SK-N-SH (cell line): ENCODE data around the gene ATM. TPM values are rescaled to one million over a fixed set of nuclear protein-coding genes. Genes with fewer than 3 reads are reported as not detected.

Experiments used
- CTCF ChIA-PET: fragments of 300-600, 350-600 bp; formaldehyde crosslinking; extraction: SDS; loops from one replicate; lab custom pipeline; 2021; lab: Yijun Ruan, JAX
- POLR2A ChIA-PET: fragments of 350-600 bp; sonication (Branson Sonifier 250); formaldehyde crosslinking; extraction: SDS; loops from one replicate; lab custom pipeline; 2020; ENCODE audit warnings: antibody characterized with exemption, inconsistent platforms; lab: Yijun Ruan, JAX
- DNase-seq: peaks from one replicate; pipeline ENCODE4 v3.0.0; 2012
- H2AFZ ChIP-seq: fragments of 200-600 bp; sonication (generic); 2 replicates; pipeline ENCODE4 v1.8.1; 2016; ENCODE audit warnings: antibody characterized with exemption, mild to moderate bottlenecking, low read depth
- H3F3A ChIP-seq: fragments of 200-600 bp; sonication (generic); replicated peaks from 2 replicates; pipeline ENCODE3; 2016; ENCODE audit warnings: antibody characterized with exemption, mild to moderate bottlenecking; ENCODE audit not compliant: insufficient read depth
- H3K27ac ChIP-seq, 2 experiments: fragments of 200-500 bp in 1 of 2; fragments of 200-600 bp in 1 of 2; sonication (Bioruptor generic) in 1 of 2; sonication (generic), shearing (Covaris generic) in 1 of 2; 2 replicates each; pipeline versions ENCODE4 v1.5.1 to v1.6.1; 2014 to 2016; ENCODE audit warnings: low read depth in 2 of 2, inconsistent platforms in 1 of 2, low read length in 1 of 2, mild to moderate bottlenecking in 1 of 2, mixed read lengths in 1 of 2
- H3K27me3 ChIP-seq: fragments of 200-600 bp; sonication (generic), shearing (Covaris generic); 2 replicates; pipeline ENCODE4 v1.6.1; 2016; ENCODE audit warnings: mixed run types; ENCODE audit not compliant: insufficient read depth
- H3K36me3 ChIP-seq, 2 experiments: fragments of 200-500 bp in 1 of 2; fragments of 200-600 bp in 1 of 2; sonication (Bioruptor generic) in 1 of 2; sonication (generic) in 1 of 2; replicated peaks in 1 of 2; 2 replicates each; pipeline versions ENCODE3 to v1.5.1; 2014 to 2016; ENCODE audit warnings: low read length in 1 of 2, mild to moderate bottlenecking in 1 of 2; ENCODE audit not compliant: insufficient read depth in 2 of 2, control insufficient read depth in 1 of 2
- H3K4me1 ChIP-seq, 2 experiments: fragments of 200-500 bp in 1 of 2; fragments of 200-600 bp in 1 of 2; sonication (Bioruptor generic) in 1 of 2; sonication (generic), shearing (Covaris generic) in 1 of 2; 2 replicates each; pipeline versions ENCODE4 v1.5.1 to v1.6.1; 2014 to 2016; ENCODE audit warnings: low read depth in 1 of 2, low read length in 1 of 2, mixed run types in 1 of 2; ENCODE audit not compliant: insufficient read depth in 2 of 2, control insufficient read depth in 1 of 2
- H3K4me2 ChIP-seq: fragments of 200-600 bp; sonication (generic), shearing (Covaris generic); 2 replicates; pipeline ENCODE4 v1.6.1; 2017; ENCODE audit warnings: mixed run types
- H3K4me3 ChIP-seq, 2 experiments: fragments of 200-500 bp in 1 of 2; fragments of 200-600 bp in 1 of 2; sonication (Bioruptor generic) in 1 of 2; sonication (generic), shearing (Covaris generic) in 1 of 2; 2 replicates each; pipeline versions ENCODE4 v1.5.1 to v1.8.1; 2014 to 2016; ENCODE audit warnings: low read depth in 2 of 2, inconsistent platforms in 1 of 2, low read length in 1 of 2, mild to moderate bottlenecking in 1 of 2, mixed read lengths in 1 of 2, moderate library complexity in 1 of 2
- H3K79me2 ChIP-seq: fragments of 200-600 bp; sonication (generic); 2 replicates; pipeline ENCODE4 v1.8.1; 2017; ENCODE audit warnings: mild to moderate bottlenecking; ENCODE audit not compliant: insufficient read depth
- H3K9ac ChIP-seq: fragments of 200-600 bp; sonication (generic); 2 replicates; pipeline ENCODE4 v1.6.1; 2017; ENCODE audit warnings: mixed run types
- H3K9me2 ChIP-seq: fragments of 200-600 bp; sonication (generic); 2 replicates; pipeline ENCODE4 v1.6.1; 2017; ENCODE audit warnings: mixed run types
- H3K9me3 ChIP-seq: fragments of 200-600 bp; sonication (generic); 2 replicates; pipeline ENCODE4 v1.6.1; 2017; ENCODE audit warnings: mixed run types, mild to moderate bottlenecking, moderate library complexity
- H4K20me1 ChIP-seq: fragments of 200-600 bp; sonication (generic); 2 replicates; pipeline ENCODE4 v1.6.1; 2017; ENCODE audit warnings: mild to moderate bottlenecking, mixed run types; ENCODE audit not compliant: insufficient read depth
- CHD2 ChIP-seq: fragments of 150-350 bp; IDR thresholded peaks from 2 replicates; pipeline ENCODE4 v1.6.1; 2018; ENCODE audit warnings: low read length; ENCODE audit not compliant: partially characterized antibody
- ELF1 ChIP-seq: IDR thresholded peaks from 2 replicates; pipeline ENCODE4 v1.4.0; 2012
- EZH2phosphoT487 ChIP-seq: fragments of 200-600 bp; sonication (generic); IDR thresholded peaks from 2 replicates; pipeline ENCODE4 v1.6.1; 2017; ENCODE audit warnings: low read depth, mixed run types, mild to moderate bottlenecking, antibody characterized with exemption, moderate library complexity, borderline replicate concordance
- FOXJ3 ChIP-seq: sonication (generic); formaldehyde crosslinking; IDR thresholded peaks from 2 replicates; pipeline ENCODE4 v1.5.1; 2020; ENCODE audit warnings: mild to moderate bottlenecking, missing genetic modification reagents
- FOXM1 ChIP-seq: IDR thresholded peaks from 2 replicates; pipeline ENCODE4 v1.4.0; 2012; ENCODE audit warnings: low read depth, mild to moderate bottlenecking
- GABPA ChIP-seq: IDR thresholded peaks from 2 replicates; pipeline ENCODE4 v1.4.0; 2012; ENCODE audit warnings: low read depth, mild to moderate bottlenecking
- NRF1 ChIP-seq: IDR thresholded peaks from 2 replicates; pipeline ENCODE4 v1.6.1; 2012; ENCODE audit warnings: low read depth, mild to moderate bottlenecking, low read length
- REST ChIP-seq: IDR thresholded peaks from 2 replicates; pipeline ENCODE4 v1.6.1; 2012; ENCODE audit warnings: mild to moderate bottlenecking, low read depth, low read length, moderate library complexity
- TAF1 ChIP-seq: IDR thresholded peaks from 2 replicates; pipeline ENCODE4 v1.6.1; 2012; ENCODE audit warnings: low read depth, mild to moderate bottlenecking, low read length, moderate library complexity, borderline replicate concordance
- TCF12 ChIP-seq: IDR thresholded peaks from 2 replicates; pipeline ENCODE4 v1.4.0; 2012
- USF2 ChIP-seq: fragments of 150-350 bp; IDR thresholded peaks from 2 replicates; pipeline ENCODE4 v1.6.1; 2017; ENCODE audit warnings: antibody characterized with exemption, low read length, low read depth, borderline replicate concordance
- YY1 ChIP-seq: IDR thresholded peaks from 2 replicates; pipeline ENCODE4 v1.4.0; 2012; ENCODE audit warnings: low read depth, mild to moderate bottlenecking
- ZBTB33 ChIP-seq: IDR thresholded peaks from 2 replicates; pipeline ENCODE4 v1.4.0; 2012; ENCODE audit warnings: low read depth, borderline replicate concordance
- WGBS: methylation state at CpG from one replicate; pipeline ENCODE4 v1.1.6; 2017; ENCODE audit warnings: low lambda C conversion rate; 5-methylcytosine and 5-hydroxymethylcytosine counted together
- polyA plus RNA-seq, 3 experiments: library from polyadenylated mRNA; depleted of rRNA; stranded (reverse); fragments of >200 nt; gene quantifications; 2 replicates each; pipeline ENCODE4 v1.2.3, GENCODE V29; 2012

The ATM gene
- polyA plus RNA-seq, 1 of the 3 experiments (the other 2 are of a cell fraction): 14.1 TPM

- 97% methylated on average over 3 of the region's 6 CpGs for WGBS
- no peaks in the 10 kb centered on the region for H4K20me1 ChIP-seq
- peaks cover 16% of the 10 kb centered on the region; the same call in 1 of the 2 replicates for H3K9me3 ChIP-seq
- ChIA-PET CTCF (no interaction called here), POLR2A (interaction anchor here (1.3 kb wide), 1 partner anchor 17 kb away, joined by 3 read pairs; the partner anchor contains the start of gene ATM)
- no peak for DNase-seq
- H3K4me1 ChIP-seq: no peaks in the 10 kb centered on the region
- no peaks in the 10 kb centered on the region for H3K27me3 ChIP-seq
- peak overlapping the region in 1 of 2 experiments; percentile 7; a peak in 1 of 4 replicates for H3K4me3 ChIP-seq
- no peak overlapping the region for H3K9ac ChIP-seq
- H3K27ac ChIP-seq: no peak overlapping the region
- no peaks in the 10 kb centered on the region for H3K9me2 ChIP-seq
- TF ChIP-seq ELF1 (no peak), TCF12 (no peak), YY1 (no peak), USF2 (no peak), REST (no peak), EZH2phosphoT487 (no peak), ZBTB33 (no peak), FOXM1 (no peak), FOXJ3 (CRISPR knock-in tag) (no peak), NRF1 (no peak), CHD2 (no peak), TAF1 (no peak), GABPA (no peak)
- peaks cover 54 to 57% of the 10 kb centered on the region in 2 experiments for H3K36me3 ChIP-seq
- peaks cover 81% of the 10 kb centered on the region for H3K79me2 ChIP-seq
- H2AFZ ChIP-seq: no peak overlapping the region
- H3F3A ChIP-seq: no peaks in the 10 kb centered on the region
- no peak overlapping the region for H3K4me2 ChIP-seq
Observed at GRCh38 chr11:108206171-108206570, 16.7 kb upstream of the ATM start.
